COR-L47 (cell line): Measurements from ENCODE around the gene GTF3C5.

Source experiments
- DNase-seq: peaks from one replicate; lab custom pipeline; 2025; lab: John Stamatoyannopoulos, UW

GTF3C5 gene

DNA sequence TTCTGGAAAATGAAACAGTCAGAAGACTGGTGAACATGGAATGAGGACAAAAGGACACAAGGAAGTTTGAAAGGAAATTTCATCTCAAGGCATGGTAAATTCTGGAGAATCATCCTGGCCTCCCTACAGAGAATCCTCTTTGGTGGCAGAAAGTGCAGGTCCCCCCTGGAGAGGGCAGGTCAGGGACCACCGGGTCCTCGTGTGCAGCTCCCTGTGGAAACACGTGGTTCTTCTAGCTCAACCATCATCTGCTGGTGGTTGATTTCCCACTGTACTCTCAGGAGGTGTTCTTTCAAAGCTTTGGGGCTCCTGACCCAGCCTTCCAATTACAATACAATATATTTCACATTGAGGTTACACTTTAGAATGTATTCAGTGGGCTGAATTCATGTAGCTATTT is 2.6 kb upstream of the GTF3C5 start:
- DNase-seq: no peak

GRCh38 chr9:133029994-133030316 is 842 bp upstream of the GTF3C5 start:
- no peak for DNase-seq

DNA sequence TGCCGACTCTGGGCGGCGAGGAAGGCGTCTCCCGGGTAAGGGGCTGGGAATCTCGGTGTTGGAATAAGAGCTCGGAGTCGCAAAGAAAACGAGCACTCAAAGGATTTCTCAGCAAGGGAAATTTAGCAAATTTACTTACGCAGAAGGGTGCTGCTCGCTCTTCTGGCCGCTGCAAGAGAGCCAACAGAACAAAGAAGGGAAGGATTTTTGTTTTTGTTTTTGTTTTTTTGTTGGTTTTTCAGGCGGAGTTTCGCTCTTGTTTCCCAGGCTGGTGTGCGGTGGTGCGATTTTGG is 279 bp downstream of the GTF3C5 start:
- no peak for DNase-seq

DNA sequence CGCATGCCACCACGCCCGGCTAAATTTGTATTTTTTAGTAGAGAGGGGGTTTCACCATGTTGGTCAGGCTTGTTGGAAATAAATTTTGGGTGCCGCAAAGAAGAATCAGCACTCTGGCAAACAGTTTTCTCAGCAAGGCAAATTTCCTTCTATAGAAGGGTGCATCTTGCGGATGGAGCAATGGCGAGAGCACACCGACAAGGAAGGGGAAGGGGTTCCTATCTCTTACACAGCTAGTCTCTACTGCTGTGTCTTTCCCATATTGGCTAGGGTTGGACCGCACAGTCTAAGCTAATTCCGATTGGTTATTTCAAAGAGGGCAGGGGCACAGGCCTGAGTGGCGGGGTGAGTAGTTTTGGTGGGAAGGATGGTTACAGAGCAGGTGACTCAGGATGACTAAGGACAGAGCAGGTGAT is 707 bp downstream of the GTF3C5 start:
- no peak for DNase-seq

DNA sequence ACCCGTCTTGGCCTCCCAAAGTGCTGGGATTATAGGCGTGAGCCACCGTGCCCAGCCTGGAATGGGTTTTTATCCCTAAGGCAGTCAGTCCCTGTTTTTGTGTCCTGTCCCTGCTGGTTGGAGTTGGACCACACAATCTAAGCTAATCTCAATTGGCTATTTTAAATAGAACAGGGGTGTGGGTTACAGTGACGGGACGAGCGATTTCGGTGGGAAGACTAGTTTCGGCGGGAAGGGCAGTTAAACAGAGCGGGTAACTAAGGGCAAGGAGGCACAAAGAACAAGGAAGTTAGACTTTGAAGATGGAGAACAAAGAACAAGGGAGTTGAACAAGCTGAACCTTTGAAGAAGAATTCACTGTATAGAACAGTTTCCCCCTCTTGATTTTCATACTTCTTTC is 1.4 kb downstream of the GTF3C5 start:
- DNase-seq: no peak

DNA sequence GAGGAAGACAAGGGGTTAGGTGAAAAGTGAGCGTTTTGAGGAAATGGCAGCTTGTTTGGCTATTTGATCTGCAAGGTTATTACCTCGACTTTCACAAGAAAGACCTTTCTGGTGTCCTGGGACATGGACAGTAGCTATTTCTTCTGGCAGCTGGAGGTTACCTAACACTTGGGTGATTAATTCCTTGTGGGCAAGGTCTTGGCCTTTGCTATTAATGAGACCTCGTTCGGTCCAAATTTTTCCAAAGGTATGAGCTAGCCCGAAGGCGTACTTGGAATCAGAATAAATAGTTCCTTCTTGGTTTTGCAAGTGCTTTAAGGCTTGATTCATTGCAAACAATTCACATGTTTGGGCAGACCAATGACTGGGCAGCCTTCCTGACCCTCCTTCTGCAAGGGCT is 4.9 kb downstream of the GTF3C5 start:
- DNase-seq: no peak

DNA sequence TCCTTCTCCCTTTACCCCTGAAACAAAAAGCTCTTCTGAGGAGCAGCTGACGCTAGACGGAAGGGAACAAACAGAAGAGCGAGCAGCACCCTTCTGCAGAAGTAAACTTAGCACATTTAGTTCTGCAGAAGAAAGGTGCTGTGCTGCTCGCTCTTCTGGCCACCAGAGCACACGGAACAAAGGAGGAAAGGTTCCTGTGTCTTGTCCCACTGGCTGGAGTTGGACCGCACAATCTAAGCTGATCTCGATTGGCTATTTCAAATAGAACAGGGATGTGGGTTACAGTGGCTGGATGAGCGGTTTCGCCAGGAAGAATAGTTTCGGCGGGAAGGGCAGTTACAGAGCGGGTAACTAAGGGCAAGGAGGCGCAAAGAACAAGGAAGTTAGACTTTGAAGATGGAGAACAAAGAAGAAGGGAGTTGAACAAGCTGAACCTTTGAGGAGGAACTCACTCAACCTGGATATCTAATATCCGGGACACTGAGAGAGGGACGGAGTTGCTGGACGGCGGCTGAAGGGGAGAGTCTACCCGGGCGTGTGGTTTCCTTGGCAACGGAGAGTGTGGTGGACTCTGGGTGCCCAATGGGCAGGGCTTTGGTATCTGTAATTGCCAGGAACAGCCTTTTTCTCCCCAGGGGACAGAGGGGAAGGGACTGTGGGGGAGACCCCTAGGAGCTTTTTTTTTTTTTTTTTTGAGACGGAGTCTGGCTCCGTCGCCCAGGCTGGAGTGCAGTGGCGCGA is 7.1 kb downstream of the GTF3C5 start:
- no peak for DNase-seq

DNA sequence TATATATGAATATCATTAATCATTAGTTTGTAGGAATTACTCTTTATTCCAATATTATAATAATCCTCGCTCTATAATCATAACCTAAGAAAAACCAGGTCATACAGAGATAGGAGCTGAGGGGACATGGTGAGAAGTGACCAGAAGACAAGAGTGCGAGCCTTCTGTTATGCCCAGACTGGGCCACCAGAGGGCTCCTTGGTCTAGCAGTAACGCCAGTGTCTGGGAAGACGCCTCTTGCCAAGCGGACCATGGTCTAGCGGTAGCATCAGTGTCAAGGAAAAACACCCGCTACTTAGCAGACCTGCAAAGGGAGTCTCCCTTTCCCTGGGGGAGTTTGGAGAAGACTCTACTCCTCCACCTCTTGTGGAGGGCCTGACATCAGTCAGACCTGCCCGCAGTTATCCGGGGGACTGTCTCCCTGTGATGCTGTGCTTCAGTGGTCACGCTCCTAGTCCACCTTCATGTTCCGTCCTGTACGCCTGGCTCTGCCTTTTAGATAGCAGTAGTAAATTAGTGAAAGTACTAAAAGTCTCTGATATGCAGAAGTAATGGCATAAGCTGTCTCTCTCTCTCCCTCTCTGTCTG is 10.2 kb downstream of the GTF3C5 start:
- peak; percentile 24 for DNase-seq

- DNase-seq: no peak
Measured at GRCh38 chr9:133041958-133042357, 11.2 kb downstream of the GTF3C5 start.

DNA sequence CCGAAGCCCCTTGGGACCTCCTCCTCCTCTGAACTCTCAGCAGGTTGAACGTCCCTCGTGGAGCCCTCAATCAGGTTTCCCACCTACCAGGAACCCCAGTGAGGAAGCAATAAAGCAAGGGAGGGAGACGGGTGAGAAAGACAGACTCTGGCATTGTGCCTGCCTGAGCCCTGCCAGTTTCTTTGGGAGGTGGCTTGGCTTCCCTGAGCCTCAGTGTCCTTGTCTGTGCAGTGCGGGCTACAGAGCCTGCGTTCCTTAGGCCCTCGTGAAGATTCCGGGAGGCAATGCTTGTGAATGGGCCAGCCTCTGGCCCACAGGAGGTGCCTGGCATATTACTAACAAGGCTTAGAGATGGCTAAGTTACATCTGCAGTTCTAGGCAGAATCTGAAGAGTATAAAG is 11.9 kb downstream of the GTF3C5 start:
- DNase-seq: no peak

DNA sequence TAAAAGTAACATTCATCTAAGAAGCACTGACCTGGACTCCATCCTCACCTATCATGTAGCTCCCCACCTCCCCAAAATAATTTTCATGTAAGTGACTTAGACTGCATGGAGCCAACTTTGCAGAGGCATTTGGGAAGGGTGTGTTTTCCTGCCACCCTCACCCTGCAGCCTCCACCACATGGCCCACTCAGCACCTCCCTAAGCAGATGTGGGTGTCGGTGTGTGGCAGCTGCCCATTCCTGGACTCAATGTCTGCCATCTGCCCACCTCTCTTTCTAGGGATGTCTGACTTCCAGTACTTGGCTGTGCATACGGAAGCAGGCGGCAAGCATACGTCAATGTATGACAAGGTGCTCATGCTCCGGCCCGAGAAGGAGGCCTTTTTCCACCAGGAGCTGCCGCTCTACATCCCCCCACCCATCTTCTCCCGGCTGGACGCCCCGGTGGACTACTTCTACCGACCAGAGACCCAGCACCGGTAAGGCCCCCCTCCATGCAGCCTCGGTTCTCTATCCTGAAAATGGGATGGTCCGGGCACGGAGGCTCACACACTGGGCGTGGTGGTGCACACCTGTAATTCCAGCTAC is 12.7 kb downstream of the GTF3C5 start:
- no peak for DNase-seq

- DNase-seq: no peak
Measured at GRCh38 chr9:133044125-133044524, 13.3 kb downstream of the GTF3C5 start.

GRCh38 chr9:133044661-133045060 is 13.9 kb downstream of the GTF3C5 start:
- DNase-seq: no peak

- no peak for DNase-seq
Measured at GRCh38 chr9:133045132-133045531, 14.3 kb downstream of the GTF3C5 start.

DNA sequence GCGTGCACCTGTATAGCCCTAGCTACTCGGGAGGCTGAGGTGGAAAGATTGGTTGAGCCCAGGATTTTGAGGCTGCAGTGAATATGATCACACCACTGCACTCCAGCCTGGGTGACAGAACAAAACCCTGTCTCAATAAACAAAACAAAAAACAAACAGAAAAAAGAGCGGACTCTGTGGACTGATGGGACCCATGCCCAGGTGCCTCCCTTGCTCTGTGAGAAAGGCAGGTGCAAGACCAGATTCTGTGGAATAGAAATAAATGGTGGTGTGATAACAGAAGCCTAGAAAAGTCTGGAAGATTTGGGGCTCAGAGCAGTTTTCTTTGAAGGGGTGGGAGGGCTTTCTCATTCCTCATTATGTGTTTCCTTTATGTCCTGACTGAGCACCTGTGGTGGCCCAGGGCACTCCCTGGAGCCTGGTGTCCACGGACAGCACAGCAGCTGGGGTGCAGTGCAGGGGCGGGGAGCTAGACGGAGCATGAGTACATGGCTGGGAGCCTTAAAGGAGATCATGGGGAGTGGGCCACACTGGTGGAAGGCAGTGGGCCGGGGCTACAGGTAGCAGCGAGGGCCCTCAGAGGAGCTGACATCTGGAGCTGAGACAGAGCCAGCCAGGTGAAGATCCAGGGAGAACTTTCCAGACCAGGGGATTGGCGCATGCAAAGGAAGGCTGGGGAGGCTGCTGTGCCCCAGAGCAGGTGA is 15.6 kb downstream of the GTF3C5 start:
- DNase-seq: no peak

DNA sequence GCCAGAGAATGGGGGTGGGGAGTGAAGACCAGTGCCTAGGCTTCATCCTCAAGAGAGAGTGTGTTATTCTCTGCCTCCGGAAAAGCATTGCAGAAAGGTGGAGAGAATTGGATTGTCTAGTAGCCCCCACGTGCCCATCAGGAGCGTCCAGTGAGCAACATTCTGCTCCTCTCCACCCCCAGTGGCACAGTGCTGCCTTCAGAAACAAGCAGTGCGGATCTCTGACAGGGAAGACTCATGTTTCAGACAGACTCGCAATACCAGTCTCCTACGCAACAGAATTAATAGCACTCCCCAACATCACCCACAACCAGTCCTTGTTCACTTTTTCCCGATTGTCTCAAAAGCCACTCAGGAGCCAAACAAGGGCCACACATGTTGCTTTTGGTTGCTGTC is 16.1 kb downstream of the GTF3C5 start:
- no peak for DNase-seq

- peak; percentile 24 for DNase-seq
Measured at GRCh38 chr9:133048595-133048994, 17.8 kb downstream of the GTF3C5 start.

DNA sequence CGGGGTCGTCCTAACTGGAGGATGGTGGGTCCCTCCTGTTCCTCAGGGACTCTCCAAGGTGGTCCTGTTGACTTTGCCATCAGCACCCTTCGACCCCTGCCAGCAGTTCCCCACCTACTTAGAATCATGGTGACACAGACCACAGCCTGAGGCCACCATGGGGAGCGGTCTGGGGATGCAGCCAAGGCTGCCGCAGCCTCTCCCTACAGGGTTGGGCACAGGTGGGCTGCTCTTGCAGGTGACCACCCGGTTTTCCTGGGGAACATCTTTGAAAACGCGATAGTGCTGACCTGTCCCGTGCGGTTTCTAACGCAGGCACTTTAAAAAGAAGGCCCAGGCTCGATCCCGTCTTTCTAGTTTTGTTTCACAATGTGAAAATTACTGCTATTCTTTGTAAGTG is 18.2 kb downstream of the GTF3C5 start:
- no peak for DNase-seq

GRCh38 chr9:133050142-133050541 is 19.3 kb downstream of the GTF3C5 start:
- peak; percentile 53 for DNase-seq

DNA sequence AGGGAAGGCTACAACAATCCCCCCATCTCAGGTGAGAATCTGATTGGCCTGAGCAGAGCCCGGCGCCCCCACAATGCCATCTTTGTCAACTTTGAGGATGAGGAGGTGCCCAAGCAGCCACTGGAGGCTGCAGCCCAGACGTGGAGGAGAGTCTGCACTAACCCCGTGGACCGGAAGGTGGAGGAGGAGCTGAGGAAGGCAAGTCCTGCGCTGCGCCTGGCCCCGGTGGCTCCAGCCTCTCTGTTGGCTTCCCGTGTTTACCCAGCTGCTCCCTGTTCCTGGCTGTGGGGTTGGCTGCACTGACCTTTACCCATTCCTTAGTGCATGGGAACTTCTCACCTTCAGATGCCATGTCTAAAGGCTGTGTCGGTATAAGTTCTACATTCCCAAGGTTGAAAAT is 20.0 kb downstream of the GTF3C5 start:
- DNase-seq: no peak

DNA sequence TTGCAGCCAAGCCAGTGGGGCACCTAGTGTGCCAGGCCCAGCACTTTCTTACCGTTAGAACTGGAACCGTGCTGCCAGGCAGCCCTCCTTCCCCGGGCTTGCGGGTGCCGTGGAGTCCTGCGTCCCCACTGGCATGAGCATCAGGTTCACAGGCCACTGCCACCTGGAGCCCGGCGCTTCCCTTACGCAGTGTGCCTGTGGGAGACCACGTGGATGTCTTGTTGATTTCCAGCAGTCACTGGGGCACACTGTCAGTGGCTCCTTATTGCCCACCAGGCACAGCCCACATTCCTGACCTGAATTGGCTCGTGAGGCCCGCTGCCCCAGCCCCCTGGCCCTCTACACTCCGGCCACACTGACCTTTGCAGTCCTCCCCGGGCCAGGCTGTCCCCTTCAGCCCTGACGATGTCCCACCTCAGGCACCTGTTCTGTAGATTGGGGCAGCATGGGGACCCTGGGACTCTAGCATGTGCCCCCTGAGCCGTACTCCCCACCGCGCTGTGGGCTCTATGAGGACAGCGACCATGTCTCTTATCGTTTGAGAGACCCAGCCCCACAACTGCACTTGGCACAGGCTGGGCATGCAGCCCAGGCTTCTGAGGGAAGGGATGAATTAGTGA is 20.6 kb downstream of the GTF3C5 start:
- DNase-seq: no peak

DNA sequence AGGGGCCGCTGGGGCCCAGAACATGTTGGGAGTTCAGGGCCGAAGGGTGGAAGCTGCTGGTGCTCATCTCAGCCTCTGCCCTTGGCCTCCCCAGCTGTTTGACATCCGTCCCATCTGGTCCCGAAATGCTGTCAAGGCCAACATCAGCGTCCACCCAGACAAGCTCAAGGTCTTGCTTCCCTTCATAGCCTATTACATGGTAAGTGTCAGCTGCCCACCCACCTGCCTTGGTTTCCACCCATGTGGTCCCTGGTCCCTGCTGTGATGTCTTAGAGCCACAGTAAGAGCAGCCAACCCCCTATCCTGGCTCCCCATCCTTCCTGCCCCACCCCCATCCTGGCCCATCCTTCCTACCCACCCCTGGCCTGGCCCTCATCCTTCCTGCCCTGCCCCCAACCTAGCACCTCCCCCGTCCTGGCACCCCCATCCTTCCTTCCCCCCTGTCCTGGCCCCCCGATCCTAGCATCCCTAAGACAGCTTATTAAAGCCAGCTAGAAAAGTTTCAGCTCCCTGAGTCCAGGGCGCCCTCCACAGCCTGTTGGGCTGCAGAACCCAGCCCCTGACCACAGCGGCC is 21.3 kb downstream of the GTF3C5 start:
- DNase-seq: no peak
